Tibial artery (tissue), 4 donors: Measurements from ENCODE around the gene CAMTA1.

Experiments
- DNase-seq, 2 donors: peaks; one replicate each; pipeline ENCODE4 v3.0.0-alpha.2; 2019
- H3K27ac ChIP-seq, 2 donors: fragments of 200-600 bp; sonication (generic) in 1 of 2; 1 replicate in 1 of 2; 2 replicates in 1 of 2; pipeline ENCODE4 v1.5.1; 2018 to 2019; ENCODE audit warnings: mild to moderate bottlenecking in 1 of 2
- H3K27me3 ChIP-seq, 2 donors: fragments of 200-600 bp; sonication (generic) in 1 of 2; one replicate each; pipeline versions ENCODE4 v1.5.1 to v1.6.0; 2016 to 2019
- H3K36me3 ChIP-seq, 3 donors: fragments of 200-600 bp; sonication (generic) in 2 of 3; one replicate each; pipeline ENCODE4 v1.5.1; 2016 to 2019; ENCODE audit warnings: mild to moderate bottlenecking in 2 of 3
- H3K4me1 ChIP-seq, 4 donors: fragments of 200-600 bp; sonication (generic) in 2 of 4; 1 replicate in 3 of 4; 2 replicates in 1 of 4; pipeline ENCODE4 v1.5.1; 2016 to 2019
- H3K4me3 ChIP-seq, 2 donors: fragments of 200-600 bp; sonication (generic) in 1 of 2; 1 replicate in 1 of 2; 2 replicates in 1 of 2; pipeline ENCODE4 v1.5.1; 2018 to 2019; ENCODE audit warnings: mild to moderate bottlenecking in 2 of 2
- H3K9me3 ChIP-seq, 3 donors: fragments of 200-600 bp; sonication (generic) in 1 of 3; one replicate each; pipeline ENCODE4 v1.5.1; 2016 to 2019
- intact Hi-C: fragments of 100-400 bp; cut with DNase I; formaldehyde crosslinking; loops from one replicate; pipeline ENCODE4 v1.15.0; 2023; ENCODE audit warnings: low total_unique reads
- TF ChIP-seq, protein P1 (sequence below), 2 experiments: fragments of 200-600 bp in 1 of 2; fragments of 450-650 bp in 1 of 2; IDR thresholded peaks; one replicate each; pipeline ENCODE4 v1.5.1; 2017 to 2019; ENCODE audit warnings: antibody characterized with exemption in 2 of 2, mild to moderate bottlenecking in 1 of 2, moderate library complexity in 1 of 2

CAMTA1 gene

DNA sequence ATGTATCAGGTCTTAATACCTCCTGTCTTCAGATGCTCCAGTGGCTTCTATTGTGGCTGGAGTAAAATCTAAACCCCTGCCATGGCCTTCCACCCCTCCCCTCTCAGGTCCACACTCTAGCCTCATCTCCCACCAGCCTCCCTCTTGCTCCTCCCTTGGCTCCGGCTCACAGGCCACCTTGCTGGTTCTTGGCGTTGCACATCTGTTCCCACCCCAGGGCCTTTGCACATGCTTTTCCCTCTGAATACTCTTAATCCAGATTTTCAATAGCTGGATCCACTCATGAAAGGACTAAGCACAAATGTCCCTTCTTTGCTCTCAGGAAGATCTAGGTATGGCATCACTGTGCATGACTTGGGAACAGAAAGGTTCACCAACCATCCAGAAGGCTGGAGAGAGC lies 570.4 kb downstream of the CAMTA1 start:
- Histone ChIP-seq H3K27me3 (peaks cover 0 to 5% of the 10 kb centered on the region in 2 donors), H3K9me3 (no peaks in the 10 kb centered on the region), H3K4me1 (no peaks in the 10 kb centered on the region), H3K36me3 (no peaks in the 10 kb centered on the region), H3K27ac (no peak overlapping the region), H3K4me3 (no peak overlapping the region)
- DNase-seq, result no peak
- intact Hi-C loops, result no loop called here
- TF ChIP-seq, protein P1, sequence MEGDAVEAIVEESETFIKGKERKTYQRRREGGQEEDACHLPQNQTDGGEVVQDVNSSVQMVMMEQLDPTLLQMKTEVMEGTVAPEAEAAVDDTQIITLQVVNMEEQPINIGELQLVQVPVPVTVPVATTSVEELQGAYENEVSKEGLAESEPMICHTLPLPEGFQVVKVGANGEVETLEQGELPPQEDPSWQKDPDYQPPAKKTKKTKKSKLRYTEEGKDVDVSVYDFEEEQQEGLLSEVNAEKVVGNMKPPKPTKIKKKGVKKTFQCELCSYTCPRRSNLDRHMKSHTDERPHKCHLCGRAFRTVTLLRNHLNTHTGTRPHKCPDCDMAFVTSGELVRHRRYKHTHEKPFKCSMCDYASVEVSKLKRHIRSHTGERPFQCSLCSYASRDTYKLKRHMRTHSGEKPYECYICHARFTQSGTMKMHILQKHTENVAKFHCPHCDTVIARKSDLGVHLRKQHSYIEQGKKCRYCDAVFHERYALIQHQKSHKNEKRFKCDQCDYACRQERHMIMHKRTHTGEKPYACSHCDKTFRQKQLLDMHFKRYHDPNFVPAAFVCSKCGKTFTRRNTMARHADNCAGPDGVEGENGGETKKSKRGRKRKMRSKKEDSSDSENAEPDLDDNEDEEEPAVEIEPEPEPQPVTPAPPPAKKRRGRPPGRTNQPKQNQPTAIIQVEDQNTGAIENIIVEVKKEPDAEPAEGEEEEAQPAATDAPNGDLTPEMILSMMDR (IDR thresholded peaks at IDR 0.05), result no peak

DNA sequence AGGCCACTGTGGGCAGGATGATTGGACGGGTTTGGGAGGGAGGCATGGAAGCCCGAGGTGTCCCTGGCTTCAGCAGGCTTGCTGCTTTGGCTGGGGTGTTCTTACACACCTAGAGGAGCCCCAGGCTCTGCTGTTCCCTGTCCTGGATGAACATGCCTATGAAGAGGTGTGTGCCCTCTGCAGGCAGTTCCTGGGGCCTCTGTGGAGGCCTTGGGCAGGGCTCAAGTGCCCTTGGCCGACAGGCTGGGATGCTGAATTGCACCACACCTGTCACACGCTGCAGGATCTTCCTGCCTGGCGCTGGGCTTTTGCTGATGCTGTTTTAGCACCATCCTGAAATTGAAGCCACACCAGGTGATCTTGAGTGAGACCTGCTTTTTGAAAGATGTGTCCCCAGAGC lies 570.8 kb downstream of the CAMTA1 start:
- H3K36me3 ChIP-seq, result no peaks in the 10 kb centered on the region
- intact Hi-C loops, result no loop called here
- DNase-seq, result no peak
- no peak overlapping the region for H3K4me3 ChIP-seq
- no peak overlapping the region for H3K27ac ChIP-seq
- TF ChIP-seq, protein P1 (IDR thresholded peaks at IDR 0.05), result no peak
- H3K9me3 ChIP-seq, result no peaks in the 10 kb centered on the region
- peaks cover 0 to 5% of the 10 kb centered on the region in 2 donors for H3K27me3 ChIP-seq
- H3K4me1 ChIP-seq, result no peaks in the 10 kb centered on the region

DNA sequence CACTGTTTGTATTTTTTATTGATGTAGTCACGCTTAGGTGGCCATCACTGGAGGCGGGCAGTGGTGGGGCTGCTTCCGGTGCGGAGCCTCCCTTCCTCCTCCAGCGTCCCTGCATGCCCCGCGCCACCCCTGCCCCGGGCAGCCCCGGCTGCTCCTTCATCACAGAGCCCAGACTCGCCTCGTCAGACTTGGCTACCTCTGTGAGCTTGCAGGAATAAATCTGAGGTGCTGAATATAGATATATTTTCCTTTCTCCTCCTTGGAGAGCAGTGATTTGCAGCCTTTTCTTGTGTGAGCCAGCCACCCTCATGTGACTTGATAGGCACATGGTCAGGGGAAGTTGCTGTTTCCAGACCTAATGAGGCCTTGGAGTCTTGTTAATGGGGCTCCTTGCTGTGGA lies 573.2 kb downstream of the CAMTA1 start:
- no peak for DNase-seq
- Histone ChIP-seq H3K4me3 (no peak overlapping the region), H3K9me3 (no peaks in the 10 kb centered on the region), H3K27ac (no peak overlapping the region), H3K36me3 (no peaks in the 10 kb centered on the region), H3K27me3 (peaks cover 0 to 5% of the 10 kb centered on the region in 2 donors), H3K4me1 (no peaks in the 10 kb centered on the region)
- intact Hi-C loops, result no loop called here
- TF ChIP-seq, protein P1 (IDR thresholded peaks at IDR 0.05), result no peak

DNA sequence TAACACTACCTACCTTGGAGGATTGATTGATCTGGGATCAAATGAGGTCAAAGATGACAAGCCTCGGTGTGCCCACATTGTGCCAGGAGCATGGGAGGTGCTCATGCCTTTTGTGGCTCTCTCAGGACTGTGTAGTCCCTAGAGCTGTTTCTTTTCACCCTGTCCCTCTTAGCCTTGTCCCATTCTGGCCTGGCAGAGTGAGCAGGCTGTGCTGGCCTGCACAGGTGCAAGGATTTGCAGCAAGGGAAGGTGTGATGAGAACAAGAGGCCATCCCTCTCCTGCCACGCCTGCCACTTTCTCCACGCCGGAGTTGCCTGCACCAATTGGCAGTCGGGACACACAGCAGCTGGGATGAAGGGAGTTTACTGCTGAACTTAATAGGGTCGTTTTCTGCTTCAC lies 575.3 kb downstream of the CAMTA1 start:
- no peak overlapping the region for H3K27ac ChIP-seq
- H3K4me1 ChIP-seq, result no peaks in the 10 kb centered on the region
- TF ChIP-seq, protein P1 (IDR thresholded peaks at IDR 0.05), result no peak
- no peaks in the 10 kb centered on the region for H3K9me3 ChIP-seq
- intact Hi-C loops, result no loop called here
- peaks cover 0 to 5% of the 10 kb centered on the region in 2 donors for H3K27me3 ChIP-seq
- no peaks in the 10 kb centered on the region for H3K36me3 ChIP-seq
- no peak overlapping the region for H3K4me3 ChIP-seq
- DNase-seq, result no peak

DNA sequence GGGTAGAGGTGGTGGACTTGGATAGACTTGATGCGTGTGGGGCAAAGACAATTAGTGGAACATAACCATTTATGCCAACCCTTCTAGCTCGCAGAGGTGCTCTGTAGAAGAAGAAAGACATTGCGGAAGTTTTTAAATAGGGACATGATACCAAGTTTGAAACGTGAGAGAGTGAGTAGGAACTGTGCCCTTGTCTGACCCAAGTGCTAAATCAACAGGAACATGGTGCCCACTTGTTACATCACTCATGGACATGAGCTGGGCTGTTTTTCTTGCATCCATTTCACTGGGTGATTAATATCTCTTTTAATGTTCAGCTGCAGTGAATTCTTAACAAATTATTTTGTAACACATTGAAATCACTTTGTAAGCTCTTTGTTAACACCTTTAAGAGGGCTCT lies 577.7 kb downstream of the CAMTA1 start:
- H3K4me3 ChIP-seq, result no peak overlapping the region
- peaks cover 0 to 2% of the 10 kb centered on the region in 2 donors for H3K27me3 ChIP-seq
- H3K36me3 ChIP-seq, result no peaks in the 10 kb centered on the region
- no peak for DNase-seq
- TF ChIP-seq, protein P1 (IDR thresholded peaks at IDR 0.05), result no peak
- intact Hi-C loops, result no loop called here
- no peaks in the 10 kb centered on the region for H3K9me3 ChIP-seq
- H3K4me1 ChIP-seq, result no peaks in the 10 kb centered on the region
- no peak overlapping the region for H3K27ac ChIP-seq

DNA sequence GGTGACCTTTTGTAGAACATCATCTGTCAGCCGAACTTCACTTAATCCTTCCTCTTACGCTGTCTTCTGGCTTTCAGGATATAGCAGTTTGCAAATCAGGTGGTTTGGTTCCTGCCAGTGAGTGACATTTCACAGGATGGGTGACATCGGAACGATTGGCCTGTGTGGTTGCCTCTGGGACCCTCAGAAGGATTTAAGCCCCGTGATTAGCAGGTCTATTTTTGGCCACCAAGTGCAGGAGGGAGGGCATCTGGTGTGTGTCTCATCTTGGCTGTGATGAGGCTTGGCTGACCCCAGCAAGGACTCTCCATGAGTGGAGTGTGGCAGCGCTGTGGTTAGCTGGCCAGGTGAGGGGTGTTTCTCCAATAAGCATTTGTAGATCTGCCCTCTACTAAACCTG lies 578.2 kb downstream of the CAMTA1 start:
- Histone ChIP-seq H3K27me3 (no peaks in the 10 kb centered on the region), H3K36me3 (no peaks in the 10 kb centered on the region), H3K4me1 (no peaks in the 10 kb centered on the region), H3K4me3 (no peak overlapping the region), H3K27ac (no peak overlapping the region), H3K9me3 (no peaks in the 10 kb centered on the region)
- intact Hi-C loops, result no loop called here
- no peak for DNase-seq
- TF ChIP-seq, protein P1 (IDR thresholded peaks at IDR 0.05), result no peak
